Spleen (tissue), 11 donors: ENCODE measurements around the gene CLIP2. TPM values are rescaled to one million over a fixed set of nuclear protein-coding genes. Genes with fewer than 3 reads are reported as not detected.

Experiments
- DNase-seq: peaks from one replicate; pipeline ENCODE4 v3.0.0-alpha.2; 2020
- H3K27ac ChIP-seq, 8 donors: fragments of 200-600 bp; sonication (generic) in 7 of 8; 1 replicate in 4 of 8; 2 replicates in 4 of 8; pipeline versions ENCODE4 v1.5.0 to v1.8.0; 2016 to 2021; ENCODE audit warnings: inconsistent platforms in 4 of 8, mild to moderate bottlenecking in 4 of 8, moderate library complexity in 1 of 8
- H3K27me3 ChIP-seq, 7 donors: fragments of 200-600 bp; sonication (generic) in 6 of 7; replicated peaks in 1 of 7; 1 replicate in 4 of 7; 2 replicates in 3 of 7; pipeline versions ENCODE4 v1.5.0 to v1.8.0; 2016 to 2021; ENCODE audit warnings: inconsistent platforms in 3 of 7, mild to moderate bottlenecking in 1 of 7
- H3K36me3 ChIP-seq, 6 donors: fragments of 200-600 bp; sonication (generic) in 5 of 6; 1 replicate in 4 of 6; 2 replicates in 2 of 6; pipeline versions ENCODE4 v1.5.0 to v1.8.0; 2016 to 2021; ENCODE audit warnings: inconsistent platforms in 2 of 6
- H3K4me1 ChIP-seq, 6 donors: fragments of 200-600 bp; sonication (generic) in 5 of 6; 1 replicate in 3 of 6; 2 replicates in 3 of 6; pipeline versions ENCODE4 v1.5.0 to v1.8.0; 2016 to 2021; ENCODE audit warnings: inconsistent platforms in 3 of 6
- H3K4me3 ChIP-seq, 8 donors: fragments of 200-600 bp; sonication (generic) in 7 of 8; 1 replicate in 4 of 8; 2 replicates in 4 of 8; pipeline versions ENCODE4 v1.5.0 to v1.8.0; 2016 to 2021; ENCODE audit warnings: inconsistent platforms in 4 of 8, mild to moderate bottlenecking in 4 of 8, moderate library complexity in 2 of 8
- H3K9me3 ChIP-seq, 8 donors: fragments of 200-600 bp; sonication (generic) in 7 of 8; 1 replicate in 4 of 8; 2 replicates in 4 of 8; pipeline versions ENCODE4 v1.5.0 to v1.8.0; 2016 to 2021; ENCODE audit warnings: inconsistent platforms in 4 of 8
- CTCF ChIP-seq, 11 experiments: fragments of 200-600 bp in 7 of 11; fragments of 450-650 bp in 4 of 11; sonication (generic) in 4 of 11; IDR thresholded peaks in 8 of 11; conservative IDR thresholded peaks in 3 of 11; 1 replicate in 7 of 11; 2 replicates in 4 of 11; pipeline versions ENCODE4 v1.4.0 to v1.8.0; 2016 to 2021; ENCODE audit warnings: antibody characterized with exemption in 11 of 11, inconsistent platforms in 4 of 11, mild to moderate bottlenecking in 1 of 11
- POLR2A ChIP-seq, 3 donors: fragments of 450-650 bp; IDR thresholded peaks; one replicate each; pipeline ENCODE4 v1.5.1; 2017; ENCODE audit warnings: antibody characterized with exemption in 3 of 3, mild to moderate bottlenecking in 1 of 3
- POLR2AphosphoS5 ChIP-seq, 3 donors: sonication (generic); formaldehyde crosslinking; IDR thresholded peaks; one replicate each; pipeline ENCODE4 v1.5.1; 2017; ENCODE audit warnings: antibody characterized with exemption in 3 of 3
- WGBS, 5 donors: extraction: QIAGEN DNeasy Blood & Tissue Kit in 3 of 5; methylation state at CpG; one replicate each; pipeline versions ENCODE4 v1.1.5 to v1.1.7; 2013 to 2018; 5-methylcytosine and 5-hydroxymethylcytosine counted together
- intact Hi-C: fragments of 100-400 bp; cut with DNase I; formaldehyde crosslinking; loops from one replicate; pipeline ENCODE4 v1.15.0; 2023; ENCODE audit warnings: low total_unique reads
- polyA plus RNA-seq, 3 donors: library from polyadenylated mRNA; stranded (reverse); fragments of 200-250 nt; gene quantifications; one replicate each; pipeline ENCODE4 v1.2.1, GENCODE V29; 2013
- total RNA-seq, 7 donors: library from RNA; depleted of rRNA in 3 of 7; stranded (reverse); fragments of >200 nt in 3 of 7; fragmentation: NEBNext Ultra II Directional in 4 of 7; extraction: Animal tissue kit (Norgen Biotek cat#: 25700) in 4 of 7; gene quantifications; one replicate each; pipeline versions ENCODE4 v1.1.0 to v1.2.1, GENCODE V29; 2016 to 2021
- donor health status: healthy with polysubstance abuse.
- donor health status: DM: no; HTN: no; CAD: no; lungs with moderate emphysema.
- donor health status: DM: no; HTN: no; CAD: no.
- donor health status: Bipolar disorder and iron deficiency.
- donor health status: healthy.
- donor health status: DM: no; HTN: no; CAD: no.
- donor health status: DM: yes; HTN: yes; CAD: no.

CLIP2 gene
- total and polyA plus RNA-seq, 10 donors = 2.7 to 18.6 (median 16.9) TPM

- no peak for DNase-seq
- H3K27me3 ChIP-seq = no peaks in the 10 kb centered on the region
- 82 to 91% (median 87%) methylated on average over 9 of the region's 9 CpGs for WGBS, 5 donors
- peaks cover 8 to 31% (median 27%) of the 10 kb centered on the region in 6 donors for H3K4me1 ChIP-seq
- H3K27ac ChIP-seq = no peak overlapping the region
- no peaks in the 10 kb centered on the region for H3K9me3 ChIP-seq
- intact Hi-C loops = no loop called here
- no peak overlapping the region for H3K4me3 ChIP-seq
- no peak for TF ChIP-seq POLR2AphosphoS5 (IDR thresholded peaks at IDR 0.05)
- TF ChIP-seq CTCF (IDR thresholded peaks at IDR 0.05 in 8 of 11, conservative IDR thresholded peaks at IDR 0.05 in 3 of 11) = no peak
- no peak for TF ChIP-seq POLR2A (IDR thresholded peaks at IDR 0.05)
- H3K36me3 ChIP-seq = no peaks in the 10 kb centered on the region
Observed at GRCh38 chr7:74258639-74259038, 30.6 kb upstream of the CLIP2 start.

GRCh38 chr7:74262639-74263398 lies 26.4 kb upstream of the CLIP2 start:
- WGBS, 5 donors = 83 to 92% (median 92%) methylated on average over 16 to 20 of the region's 20 CpGs
- no peak overlapping the region for H3K27ac ChIP-seq

GRCh38 chr7:74263399-74264120 lies 25.6 kb upstream of the CLIP2 start:
- DNase-seq = no peak
- Histone ChIP-seq H3K36me3 (no peaks in the 10 kb centered on the region), H3K4me3 (no peak overlapping the region), H3K27ac (no peak overlapping the region), H3K27me3 (no peaks in the 10 kb centered on the region), H3K9me3 (no peaks in the 10 kb centered on the region), H3K4me1 (peaks cover 0 to 14% (median 2%) of the 10 kb centered on the region in 6 donors)
- TF ChIP-seq POLR2AphosphoS5 (IDR thresholded peaks at IDR 0.05) = no peak
- TF ChIP-seq CTCF (IDR thresholded peaks at IDR 0.05 in 8 of 11, conservative IDR thresholded peaks at IDR 0.05 in 3 of 11) = no peak
- no peak for TF ChIP-seq POLR2A (IDR thresholded peaks at IDR 0.05)
- intact Hi-C loops = no loop called here
- WGBS, 5 donors = 81 to 90% (median 86%) methylated on average over 21 of the region's 21 CpGs

More at GRCh38 chr7:74262639-74263398, 26.4 kb upstream of the CLIP2 start:
- TF ChIP-seq POLR2AphosphoS5 (IDR thresholded peaks at IDR 0.05) = no peak
- Histone ChIP-seq H3K4me3 (no peak overlapping the region), H3K9me3 (no peaks in the 10 kb centered on the region), H3K4me1 (peaks cover 0 to 14% (median 2%) of the 10 kb centered on the region in 6 donors), H3K27me3 (no peaks in the 10 kb centered on the region), H3K36me3 (no peaks in the 10 kb centered on the region)
- no peak for DNase-seq
- intact Hi-C loops = no loop called here

- 41 to 59% (median 50%) methylated on average over 7 of the region's 7 CpGs for WGBS, 5 donors
Observed at GRCh38 chr7:74266191-74266963, 22.8 kb upstream of the CLIP2 start.

More at GRCh38 chr7:74266191-74266963, 22.8 kb upstream of the CLIP2 start:
- Histone ChIP-seq H3K4me3 (no peak overlapping the region), H3K9me3 (no peaks in the 10 kb centered on the region), H3K4me1 (peaks cover 5 to 40% (median 18%) of the 10 kb centered on the region in 6 donors), H3K27me3 (no peaks in the 10 kb centered on the region), H3K36me3 (no peaks in the 10 kb centered on the region), H3K27ac (no peak overlapping the region)
- intact Hi-C loops = no loop called here
- TF ChIP-seq CTCF (IDR thresholded peaks at IDR 0.05 in 8 of 11, conservative IDR thresholded peaks at IDR 0.05 in 3 of 11) (no peak), POLR2A (IDR thresholded peaks at IDR 0.05) (no peak), POLR2AphosphoS5 (IDR thresholded peaks at IDR 0.05) (no peak)
- DNase-seq = no peak
